Activated CD8-positive, alpha-beta memory T cell treated with anti-CD3 and anti-CD28 coated beads, Interleukin-2, amount 50 U/mL, for 1 hour (primary cell): ENCODE measurements around the gene ITGB6.

Experiments
- DNase-seq: peaks from one replicate; pipeline ENCODE4 v3.0.0-alpha.2; 2020; ENCODE audit errors: extremely low read depth

ITGB6 gene

GRCh38 chr2:160087854-160088745 lies 112.0 kb downstream of the ITGB6 start:
- DNase-seq: no peak

GRCh38 chr2:160085662-160086061 lies 114.4 kb downstream of the ITGB6 start:
- no peak for DNase-seq

- DNase-seq: no peak
Measured at GRCh38 chr2:160077912-160078810, 121.9 kb downstream of the ITGB6 start.

GRCh38 chr2:160076914-160077313 lies 123.2 kb downstream of the ITGB6 start:
- DNase-seq: no peak

- DNase-seq: no peak
Measured at GRCh38 chr2:160076241-160076640, 123.8 kb downstream of the ITGB6 start.

GRCh38 chr2:160075171-160075570 lies 124.9 kb downstream of the ITGB6 start:
- DNase-seq: no peak

- no peak for DNase-seq
Measured at GRCh38 chr2:160073284-160073888, 126.7 kb downstream of the ITGB6 start.

- DNase-seq: no peak
Measured at GRCh38 chr2:160068906-160069305, 131.2 kb downstream of the ITGB6 start.

GRCh38 chr2:160064916-160065315 lies 135.2 kb downstream of the ITGB6 start:
- DNase-seq: no peak

GRCh38 chr2:160063879-160064612 lies 136.0 kb downstream of the ITGB6 start:
- no peak for DNase-seq

GRCh38 chr2:160063271-160063670 lies 136.8 kb downstream of the ITGB6 start:
- DNase-seq: no peak

GRCh38 chr2:160062292-160063005 lies 137.6 kb downstream of the ITGB6 start, which contains the start of gene PLA2R1:
Gene PLA2R1, minus strand, starts transcription at chr2:160062615. Its CDS starts 212 bp downstream, at chr2:160062403.
- DNase-seq: no peak

- no peak for DNase-seq
Measured at GRCh38 chr2:160061944-160062291, 138.2 kb downstream of the ITGB6 start.

GRCh38 chr2:160061533-160061932 lies 138.5 kb downstream of the ITGB6 start:
- DNase-seq: no peak

GRCh38 chr2:160060297-160060696 lies 139.8 kb downstream of the ITGB6 start:
- DNase-seq: no peak

- no peak for DNase-seq
Measured at GRCh38 chr2:160057356-160057755, 142.7 kb downstream of the ITGB6 start.

- DNase-seq: no peak
Measured at GRCh38 chr2:160055726-160056108, 144.4 kb downstream of the ITGB6 start.

- no peak for DNase-seq
Measured at GRCh38 chr2:160054984-160055725, 144.9 kb downstream of the ITGB6 start.

- DNase-seq: no peak
Measured at GRCh38 chr2:160053946-160054345, 146.1 kb downstream of the ITGB6 start.

- DNase-seq: no peak
Measured at GRCh38 chr2:160052531-160052930, 147.5 kb downstream of the ITGB6 start.
